Vagina (tissue), 2 donors: ENCODE measurements around the gene CD83.

Experiments used
- POLR2A ChIP-seq, 2 donors: fragments of 450-650 bp; IDR thresholded peaks; one replicate each; pipeline ENCODE4 v1.6.1; 2017; ENCODE audit warnings: antibody characterized with exemption in 2 of 2, mild to moderate bottlenecking in 2 of 2, moderate library complexity in 2 of 2
- TF ChIP-seq, protein P1 (sequence below), 3 experiments: fragments of 450-650 bp in 2 of 3; fragments of 200-600 bp in 1 of 3; sonication (generic) in 1 of 3; IDR thresholded peaks; one replicate each; pipeline ENCODE4 v1.5.1; 2017 to 2019; ENCODE audit warnings: antibody characterized with exemption in 3 of 3, mild to moderate bottlenecking in 2 of 3, moderate library complexity in 2 of 3

DNA sequence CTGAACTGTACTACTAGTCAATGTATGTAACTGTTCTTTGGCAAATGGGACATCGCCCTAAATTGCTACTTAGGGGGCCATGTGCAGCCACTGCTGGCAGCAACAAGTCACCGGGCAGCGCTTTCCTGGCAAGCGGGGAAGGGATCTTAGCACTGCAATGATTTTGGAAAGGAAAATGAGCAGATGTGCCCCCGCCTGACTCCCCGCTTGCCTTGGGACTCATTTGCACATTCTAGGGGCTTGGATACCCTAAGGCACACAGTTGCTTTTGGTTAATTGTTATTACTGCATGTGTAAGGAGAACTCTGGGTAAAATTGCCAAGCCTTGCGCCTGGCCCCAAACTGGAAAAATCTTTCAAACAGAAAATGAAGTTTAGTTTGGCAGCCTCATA lies 32.2 kb downstream of the CD83 start:
- TF ChIP-seq, protein P1, sequence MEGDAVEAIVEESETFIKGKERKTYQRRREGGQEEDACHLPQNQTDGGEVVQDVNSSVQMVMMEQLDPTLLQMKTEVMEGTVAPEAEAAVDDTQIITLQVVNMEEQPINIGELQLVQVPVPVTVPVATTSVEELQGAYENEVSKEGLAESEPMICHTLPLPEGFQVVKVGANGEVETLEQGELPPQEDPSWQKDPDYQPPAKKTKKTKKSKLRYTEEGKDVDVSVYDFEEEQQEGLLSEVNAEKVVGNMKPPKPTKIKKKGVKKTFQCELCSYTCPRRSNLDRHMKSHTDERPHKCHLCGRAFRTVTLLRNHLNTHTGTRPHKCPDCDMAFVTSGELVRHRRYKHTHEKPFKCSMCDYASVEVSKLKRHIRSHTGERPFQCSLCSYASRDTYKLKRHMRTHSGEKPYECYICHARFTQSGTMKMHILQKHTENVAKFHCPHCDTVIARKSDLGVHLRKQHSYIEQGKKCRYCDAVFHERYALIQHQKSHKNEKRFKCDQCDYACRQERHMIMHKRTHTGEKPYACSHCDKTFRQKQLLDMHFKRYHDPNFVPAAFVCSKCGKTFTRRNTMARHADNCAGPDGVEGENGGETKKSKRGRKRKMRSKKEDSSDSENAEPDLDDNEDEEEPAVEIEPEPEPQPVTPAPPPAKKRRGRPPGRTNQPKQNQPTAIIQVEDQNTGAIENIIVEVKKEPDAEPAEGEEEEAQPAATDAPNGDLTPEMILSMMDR (IDR thresholded peaks at IDR 0.05), result no peak
- TF ChIP-seq POLR2A (IDR thresholded peaks at IDR 0.05), result no peak
